Measurements from ENCODE around the gene VMAC.

DNA sequence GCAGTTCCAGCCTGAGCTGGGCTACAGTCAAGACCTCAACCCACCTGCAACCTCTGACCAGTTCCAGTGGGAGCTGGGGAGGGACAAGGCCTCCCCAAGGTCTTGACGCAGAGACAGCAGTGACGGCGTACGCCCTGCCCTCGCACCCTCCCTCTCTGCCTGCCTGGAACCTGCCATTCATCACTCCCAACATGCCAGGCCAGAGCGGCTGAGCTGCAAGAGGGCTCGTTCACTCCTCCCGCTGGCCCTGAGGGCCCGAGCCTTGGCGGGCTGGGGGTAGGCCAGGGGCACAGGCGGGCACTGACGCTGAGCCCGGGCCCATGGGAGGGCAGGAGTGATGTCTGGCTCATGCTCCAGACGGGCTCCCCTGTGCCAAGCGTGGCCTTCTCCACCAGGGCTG is 9.3 kb upstream of the VMAC start:
- TF ChIP-seq, protein P1, sequence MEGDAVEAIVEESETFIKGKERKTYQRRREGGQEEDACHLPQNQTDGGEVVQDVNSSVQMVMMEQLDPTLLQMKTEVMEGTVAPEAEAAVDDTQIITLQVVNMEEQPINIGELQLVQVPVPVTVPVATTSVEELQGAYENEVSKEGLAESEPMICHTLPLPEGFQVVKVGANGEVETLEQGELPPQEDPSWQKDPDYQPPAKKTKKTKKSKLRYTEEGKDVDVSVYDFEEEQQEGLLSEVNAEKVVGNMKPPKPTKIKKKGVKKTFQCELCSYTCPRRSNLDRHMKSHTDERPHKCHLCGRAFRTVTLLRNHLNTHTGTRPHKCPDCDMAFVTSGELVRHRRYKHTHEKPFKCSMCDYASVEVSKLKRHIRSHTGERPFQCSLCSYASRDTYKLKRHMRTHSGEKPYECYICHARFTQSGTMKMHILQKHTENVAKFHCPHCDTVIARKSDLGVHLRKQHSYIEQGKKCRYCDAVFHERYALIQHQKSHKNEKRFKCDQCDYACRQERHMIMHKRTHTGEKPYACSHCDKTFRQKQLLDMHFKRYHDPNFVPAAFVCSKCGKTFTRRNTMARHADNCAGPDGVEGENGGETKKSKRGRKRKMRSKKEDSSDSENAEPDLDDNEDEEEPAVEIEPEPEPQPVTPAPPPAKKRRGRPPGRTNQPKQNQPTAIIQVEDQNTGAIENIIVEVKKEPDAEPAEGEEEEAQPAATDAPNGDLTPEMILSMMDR (IDR thresholded peaks at IDR 0.05), result no peak
- TF ChIP-seq EP300 (IDR thresholded peaks at IDR 0.05) (peak; percentile 32), POLR2A (IDR thresholded peaks at IDR 0.05) (no peak), POLR2AphosphoS5 (IDR thresholded peaks at IDR 0.05) (no peak)

All from stomach (tissue), 4 donors.